Stimulated activated CD4-positive, alpha-beta T cell treated with anti-CD3 and anti-CD28 coated beads, Interleukin-4, amount 100 ng/mL, for 4 hours (primary cell): ENCODE data around the gene RNF103.
A peak's percentile ranks its signal among the peaks of the same experiment; 100 is the strongest.
"Not testable (repeated sequence)": the region's sequence is repeated elsewhere in the genome, so short reads cannot be mapped to it uniquely, and the experiment has no call there.

Source experiments
- DNase-seq, 2 experiments: peaks; one replicate each; pipeline ENCODE4 v3.0.0-alpha.2; 2020

RNF103 gene

GRCh38 chr2:86623494-86624266, at the start of gene RNF103:
TSS of gene RNF103 (minus strand) at chr2:86623865. CDS start at chr2:86622886, 979 bp downstream.
- DNase-seq: peak; percentile 91 to 95

DNA sequence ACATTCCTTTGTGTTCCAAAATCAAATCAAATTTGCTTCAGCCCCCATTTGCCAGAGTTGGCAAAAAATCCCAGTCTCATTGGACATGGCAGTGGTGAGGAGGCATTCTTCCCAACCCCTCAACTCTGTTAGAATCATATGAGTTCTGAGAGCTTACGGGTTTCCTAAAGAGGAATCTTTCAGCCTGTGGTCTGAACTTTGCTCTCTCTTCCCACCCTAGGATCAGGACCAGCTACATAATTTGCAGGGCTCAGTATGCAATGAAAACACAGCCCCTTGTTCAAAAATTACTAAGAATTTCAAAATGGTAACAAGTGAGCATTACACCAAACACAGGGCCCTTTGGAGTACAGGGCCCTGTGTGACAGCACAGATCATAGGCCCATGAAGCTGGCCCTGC, 49.3 kb upstream of the RNF103 start:
- no peak for DNase-seq

GRCh38 chr2:86672027-86672545, 48.4 kb upstream of the RNF103 start:
- DNase-seq: no peak

- DNase-seq: no peak
Observed at GRCh38 chr2:86671337-86671981, 47.8 kb upstream of the RNF103 start.

GRCh38 chr2:86669323-86669722, 45.7 kb upstream of the RNF103 start:
- not testable (repeated sequence) for DNase-seq

- no peak for DNase-seq
Observed at GRCh38 chr2:86661333-86661732, 37.7 kb upstream of the RNF103 start.

GRCh38 chr2:86650188-86650587, 26.5 kb upstream of the RNF103 start:
- no peak for DNase-seq

GRCh38 chr2:86649119-86649947, 25.7 kb upstream of the RNF103 start:
- no peak for DNase-seq

DNA sequence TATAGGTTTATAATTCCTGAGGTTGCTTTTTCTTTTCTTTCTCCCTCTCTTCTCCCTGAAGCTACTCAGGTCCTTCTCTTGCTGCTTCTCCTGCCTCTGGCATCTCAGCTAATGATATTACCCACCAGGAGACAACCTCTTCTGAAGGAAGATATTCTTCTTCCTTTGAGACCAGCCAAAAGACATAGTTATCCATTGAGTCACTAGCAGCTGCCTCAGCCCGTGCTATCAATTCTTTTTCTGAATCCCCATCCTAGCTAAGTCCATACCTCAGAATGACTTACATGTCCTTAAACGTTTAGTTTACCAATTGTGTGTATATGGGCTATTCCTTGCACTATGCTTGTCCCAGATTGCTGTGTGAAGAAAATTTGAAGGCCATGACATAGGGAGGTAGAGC, 25.0 kb upstream of the RNF103 start:
- DNase-seq: no peak

GRCh38 chr2:86646865-86647264, 23.2 kb upstream of the RNF103 start:
- DNase-seq: no peak

DNA sequence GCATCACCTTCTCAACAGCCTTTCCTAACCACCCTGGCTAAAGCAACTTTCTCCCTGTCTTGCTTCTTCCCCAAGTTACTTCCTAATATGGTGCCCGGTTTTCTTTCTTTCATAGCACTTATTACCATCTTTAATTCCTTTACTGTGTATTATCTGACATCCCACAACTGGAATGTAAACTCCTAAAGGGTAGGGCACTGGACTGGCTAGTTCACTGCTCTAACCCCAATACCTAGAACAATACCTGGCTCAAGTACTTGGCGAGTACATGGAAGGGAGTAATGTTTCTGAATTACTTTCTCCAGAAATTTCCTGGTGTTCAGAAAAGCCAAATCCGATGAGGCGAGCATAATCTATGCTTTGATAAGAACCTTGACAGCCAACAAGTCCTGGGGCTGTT, 22.7 kb upstream of the RNF103 start:
- no peak for DNase-seq

GRCh38 chr2:86645752-86646151, 22.1 kb upstream of the RNF103 start:
- DNase-seq: no peak

DNA sequence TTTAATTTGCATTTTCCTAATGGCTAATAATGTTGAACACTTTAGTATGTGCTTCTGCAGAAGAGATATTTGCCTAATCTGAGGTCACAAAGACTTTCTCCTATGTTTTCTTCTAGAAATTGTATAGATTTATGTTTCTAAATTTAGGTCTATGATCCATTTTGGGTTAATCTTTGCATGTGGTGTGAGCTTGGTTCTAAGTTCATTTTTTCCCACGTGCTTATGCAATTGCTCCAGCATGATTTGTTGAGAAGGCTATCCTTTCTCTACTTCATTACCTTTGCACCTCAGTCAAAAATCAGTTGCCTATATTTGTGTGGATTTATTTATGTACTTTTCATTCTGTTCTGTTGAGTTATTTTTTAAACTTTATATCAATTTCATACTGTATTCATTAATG, 15.0 kb upstream of the RNF103 start:
- no peak for DNase-seq

DNA sequence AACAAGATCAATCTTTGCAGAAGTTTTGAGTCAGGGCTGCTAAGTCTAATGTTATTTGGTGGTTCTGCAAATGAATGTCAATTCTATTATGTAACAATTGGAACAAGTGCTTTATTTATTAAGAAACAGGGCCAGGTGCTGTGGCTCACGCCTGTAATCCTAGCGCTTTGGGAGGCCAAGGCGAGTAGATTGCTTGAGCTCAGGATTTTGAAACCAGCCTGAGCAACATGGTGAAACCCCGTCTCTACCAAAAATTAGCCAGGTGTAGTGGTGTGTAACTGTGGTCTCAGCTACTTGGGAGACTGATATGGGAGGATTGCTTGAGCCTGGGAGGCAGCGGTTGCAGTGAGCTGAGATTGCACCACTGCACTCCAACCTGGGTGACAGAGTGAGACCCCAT, 13.2 kb upstream of the RNF103 start:
- no peak for DNase-seq

GRCh38 chr2:86634352-86634751, 10.7 kb upstream of the RNF103 start:
- no peak for DNase-seq

- DNase-seq: no peak
Observed at GRCh38 chr2:86633155-86633651, 9.5 kb upstream of the RNF103 start.

DNA sequence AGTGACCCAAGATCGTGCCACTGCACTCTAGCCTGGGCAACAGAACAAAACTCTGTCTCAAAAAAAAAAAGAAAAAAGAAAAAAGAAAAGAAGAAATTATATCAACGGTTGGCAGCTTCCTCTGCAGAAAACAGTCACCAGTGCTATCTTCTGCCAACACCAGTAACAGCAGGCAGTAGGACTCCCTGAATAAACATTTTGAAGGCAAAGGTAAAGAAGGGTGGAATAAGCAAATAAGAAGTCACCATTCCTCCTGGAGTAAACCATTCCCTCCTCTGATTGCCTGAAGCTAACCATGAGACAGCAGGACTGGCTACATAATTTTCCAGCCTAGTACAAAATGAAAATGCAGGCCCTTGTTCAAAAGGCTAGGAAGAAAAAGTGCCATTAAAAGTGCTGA, 9.0 kb upstream of the RNF103 start:
- no peak for DNase-seq

DNA sequence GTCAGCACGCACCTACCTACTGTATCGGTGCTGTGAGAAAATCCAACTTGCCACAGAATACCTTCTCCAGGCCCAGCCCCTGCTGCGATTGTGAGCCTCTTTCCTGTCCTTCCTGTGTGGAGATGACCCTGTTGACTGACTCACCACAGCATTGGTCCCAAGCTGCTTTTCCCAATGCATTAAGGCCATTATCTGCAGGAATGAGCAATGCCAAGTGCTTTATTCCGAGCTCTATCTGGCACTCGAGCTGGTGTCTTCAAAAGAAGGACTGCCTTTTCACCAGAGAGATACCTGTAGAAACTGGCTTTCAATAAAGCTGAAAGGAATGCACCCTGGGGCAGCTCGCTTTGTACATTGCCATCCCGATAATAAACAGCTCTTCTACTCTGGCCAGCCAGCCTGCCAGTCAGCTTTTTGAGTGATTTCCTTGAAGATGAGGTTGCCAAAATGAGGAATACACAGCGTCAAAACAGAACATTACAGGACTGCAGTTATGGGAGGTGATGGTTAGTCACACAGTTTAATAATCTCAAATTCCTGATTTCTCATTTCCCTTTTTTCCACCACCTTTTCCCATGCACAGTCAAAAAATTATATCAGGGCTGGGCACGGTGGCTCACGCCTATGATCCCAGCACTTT, 8.3 kb upstream of the RNF103 start:
- no peak for DNase-seq

- DNase-seq: no peak
Observed at GRCh38 chr2:86628091-86628522, 4.4 kb upstream of the RNF103 start.

- DNase-seq: no peak
Observed at GRCh38 chr2:86627550-86627949, 3.9 kb upstream of the RNF103 start.

DNA sequence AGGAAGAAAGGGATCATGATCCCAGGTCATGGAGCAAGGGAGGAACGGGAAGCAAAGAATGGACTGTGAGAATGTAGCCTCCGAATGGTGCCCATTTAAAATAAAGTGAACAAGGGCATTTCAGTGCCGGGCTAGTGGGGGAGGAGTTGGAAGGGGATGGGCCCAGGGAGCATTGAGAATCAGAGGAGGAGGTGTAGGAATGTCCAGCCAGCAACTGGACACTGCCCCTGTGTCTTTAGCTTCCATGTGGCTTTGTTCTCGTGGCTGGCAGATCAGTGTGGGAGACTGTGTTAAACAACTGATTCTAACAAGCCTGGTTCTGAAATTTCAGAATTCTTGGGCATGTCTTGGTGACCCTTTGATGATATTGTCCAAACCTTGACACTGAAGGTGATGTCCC, 1.4 kb upstream of the RNF103 start:
- DNase-seq: no peak

- DNase-seq: no peak
Observed at GRCh38 chr2:86624267-86624547, 542 bp upstream of the RNF103 start.

DNA sequence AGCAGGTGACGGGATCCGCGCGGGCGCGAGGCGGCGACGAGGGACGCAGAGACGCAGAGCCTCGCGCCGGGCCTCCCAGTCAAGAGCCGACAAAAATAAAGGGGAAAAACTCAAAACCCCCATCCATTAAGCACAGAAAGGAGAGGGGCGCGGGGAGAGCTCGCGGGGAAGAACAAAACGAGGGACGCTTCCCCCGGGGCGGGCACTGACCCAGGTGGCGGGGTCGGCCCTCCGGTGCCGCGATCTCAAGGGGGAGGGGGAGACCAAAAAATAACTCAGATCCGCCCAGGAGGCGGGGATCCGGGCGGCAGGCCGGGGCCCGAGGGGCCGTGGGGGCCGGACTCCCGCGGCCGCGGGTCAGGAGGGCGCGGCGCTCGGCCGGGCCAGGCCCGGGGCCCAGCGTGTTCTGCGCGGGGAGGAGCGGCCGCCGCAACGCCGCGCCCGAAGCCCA, 597 bp downstream of the RNF103 start:
- DNase-seq: peak; percentile 17 to 41
